H1 (cell line): ENCODE data around the gene RGS9BP. TPM values are rescaled to one million over a fixed set of nuclear protein-coding genes. Genes with fewer than 3 reads are reported as not detected.
"Not testable (repeated sequence)": the region's sequence is repeated elsewhere in the genome, so short reads cannot be mapped to it uniquely, and the experiment has no call there.

Source experiments
- CTCF ChIA-PET: fragments of 300-600 bp; sonication (Branson Sonifier 250); formaldehyde crosslinking; loops from one replicate; lab custom pipeline; 2021; ENCODE audit not compliant: partially characterized antibody; lab: Charles Lee
- POLR2A ChIA-PET: fragments of 300-600 bp; sonication (Branson Sonifier 250); formaldehyde crosslinking; loops from one replicate; lab custom pipeline; 2021; ENCODE audit warnings: inconsistent platforms; ENCODE audit not compliant: partially characterized antibody; lab: Charles Lee
- DNase-seq, 2 experiments: peaks; one replicate each; pipeline versions ENCODE4 v3.0.0 to v3.0.0-alpha.2; 2010 to 2022; ENCODE audit warnings: low spot score in 2 of 2, low read depth in 1 of 2, mixed read lengths in 1 of 2
- FAIRE-seq: peaks from 2 replicates; lab custom pipeline; 2011; peaks lifted over from hg19 to GRCh38; lab: Jason Lieb, UNC
- H2AFZ ChIP-seq: 2 replicates; pipeline ENCODE4 v1.8.1; 2012; ENCODE audit warnings: low read length, inconsistent platforms
- H2AK5ac ChIP-seq: 2 replicates; pipeline ENCODE4 v1.6.1; 2013; ENCODE audit warnings: low read depth, low read length
- H2BK120ac ChIP-seq: replicated peaks from 2 replicates; pipeline ENCODE3; 2013; ENCODE audit warnings: low read depth, low read length, inconsistent platforms
- H2BK12ac ChIP-seq: 2 replicates; pipeline ENCODE4 v1.6.1; 2013; ENCODE audit warnings: low read depth, low read length
- H2BK15ac ChIP-seq: 2 replicates; pipeline ENCODE4 v1.6.1; 2013; ENCODE audit warnings: low read length
- H2BK20ac ChIP-seq: 2 replicates; pipeline ENCODE4 v1.6.1; 2013; ENCODE audit warnings: low read length
- H2BK5ac ChIP-seq: 2 replicates; pipeline ENCODE4 v1.6.1; 2013; ENCODE audit warnings: low read depth, low read length
- H3K14ac ChIP-seq: 2 replicates; pipeline ENCODE4 v1.6.1; 2013; ENCODE audit warnings: inconsistent platforms; ENCODE audit not compliant: insufficient read length
- H3K18ac ChIP-seq: 2 replicates; pipeline ENCODE4 v1.6.1; 2013; ENCODE audit warnings: low read length; ENCODE audit errors: extremely low read depth
- H3K23ac ChIP-seq: 2 replicates; pipeline ENCODE4 v1.6.1; 2013; ENCODE audit warnings: inconsistent platforms; ENCODE audit not compliant: insufficient read length
- H3K23me2 ChIP-seq: 2 replicates; pipeline ENCODE4 v1.6.1; 2013; ENCODE audit warnings: low read depth, low read length
- H3K27ac ChIP-seq: 2 replicates; pipeline ENCODE4 v1.6.1; 2011; ENCODE audit warnings: low read depth, low read length, inconsistent platforms
- H3K27me3 ChIP-seq, 4 experiments: replicated peaks in 1 of 4; 1 replicate in 1 of 4; 2 replicates in 3 of 4; pipeline versions ENCODE4 v1.6.1 to v1.8.1; 2011 to 2013; ENCODE audit warnings: low read length in 3 of 4, mild to moderate bottlenecking in 3 of 4, inconsistent platforms in 2 of 4, mixed read lengths in 2 of 4, moderate library complexity in 1 of 4; ENCODE audit not compliant: control insufficient read depth in 3 of 4, insufficient read depth in 3 of 4; ENCODE audit errors: extremely low read depth in 1 of 4
- H3K36me3 ChIP-seq, 4 experiments: 2 replicates each; pipeline versions ENCODE4 v1.6.1 to v1.8.1; 2011 to 2013; ENCODE audit warnings: mild to moderate bottlenecking in 4 of 4, low read length in 3 of 4, moderate library complexity in 2 of 4, control low read depth in 1 of 4, inconsistent platforms in 1 of 4; ENCODE audit not compliant: insufficient read depth in 4 of 4, control insufficient read depth in 2 of 4
- H3K4ac ChIP-seq: replicated peaks from 2 replicates; pipeline ENCODE3; 2013; ENCODE audit warnings: low read length, low read depth, mixed read lengths, inconsistent platforms; ENCODE audit not compliant: insufficient read length
- H3K4me1 ChIP-seq, 4 experiments: replicated peaks in 1 of 4; 1 replicate in 1 of 4; 2 replicates in 3 of 4; pipeline versions ENCODE4 v1.6.1 to v1.8.1; 2011 to 2013; ENCODE audit warnings: low read length in 3 of 4, inconsistent platforms in 2 of 4, mixed read lengths in 1 of 4; ENCODE audit not compliant: insufficient read depth in 4 of 4, control insufficient read depth in 3 of 4
- H3K4me2 ChIP-seq, 2 experiments: 2 replicates each; pipeline versions ENCODE4 v1.6.1 to v1.8.1; 2011 to 2013; ENCODE audit warnings: low read depth in 2 of 2, low read length in 2 of 2, control low read depth in 1 of 2, inconsistent platforms in 1 of 2, mild to moderate bottlenecking in 1 of 2; ENCODE audit not compliant: insufficient read depth in 1 of 2
- H3K4me3 ChIP-seq, 4 experiments: fragments of 200-600, 300-600 bp in 1 of 4; sonication (generic), shearing (Covaris generic), sonication (Bioruptor Twin) in 1 of 4; 2 replicates each; pipeline versions ENCODE4 v1.5.1 to v1.8.1; 2011 to 2016; ENCODE audit warnings: low read length in 4 of 4, low read depth in 3 of 4, control low read depth in 2 of 4, inconsistent platforms in 2 of 4, mild to moderate bottlenecking in 2 of 4, mixed read lengths in 1 of 4, moderate library complexity in 1 of 4; ENCODE audit not compliant: insufficient read depth in 2 of 4; ENCODE audit errors: extremely low read depth in 1 of 4
- H3K56ac ChIP-seq: replicated peaks from 2 replicates; pipeline ENCODE3; 2013; ENCODE audit warnings: low read depth, mild to moderate bottlenecking, mixed read lengths, low read length, inconsistent platforms; ENCODE audit not compliant: insufficient read length
- H3K79me1 ChIP-seq: 2 replicates; pipeline ENCODE4 v1.6.1; 2013; ENCODE audit warnings: low read depth, low read length, control low read depth
- H3K79me2 ChIP-seq, 2 experiments: 2 replicates each; pipeline versions ENCODE4 v1.6.1 to v1.8.1; 2012 to 2013; ENCODE audit warnings: low read length in 2 of 2, mild to moderate bottlenecking in 2 of 2, inconsistent platforms in 1 of 2; ENCODE audit not compliant: insufficient read depth in 2 of 2, control insufficient read depth in 1 of 2
- H3K9ac ChIP-seq, 4 experiments: replicated peaks in 1 of 4; 1 replicate in 1 of 4; 2 replicates in 3 of 4; pipeline versions ENCODE4 v1.6.1 to v1.8.1; 2011 to 2013; ENCODE audit warnings: low read depth in 3 of 4, low read length in 3 of 4, control low read depth in 2 of 4, mild to moderate bottlenecking in 2 of 4, moderate library complexity in 2 of 4, inconsistent platforms in 1 of 4; ENCODE audit errors: extremely low read depth in 1 of 4
- H3K9me3 ChIP-seq, 2 experiments: 2 replicates each; pipeline versions ENCODE4 v1.6.1 to v1.8.1; 2012 to 2013; ENCODE audit warnings: mild to moderate bottlenecking in 2 of 2, moderate library complexity in 2 of 2, control low read depth in 1 of 2, inconsistent platforms in 1 of 2, low read depth in 1 of 2, low read length in 1 of 2, mixed read lengths in 1 of 2; ENCODE audit not compliant: insufficient read depth in 2 of 2
- H4K20me1 ChIP-seq, 2 experiments: replicated peaks in 1 of 2; 2 replicates each; pipeline versions ENCODE3 to v1.8.1; 2011 to 2013; ENCODE audit warnings: inconsistent platforms in 2 of 2, low read length in 2 of 2, mild to moderate bottlenecking in 1 of 2; ENCODE audit not compliant: insufficient read depth in 2 of 2, control insufficient read depth in 1 of 2
- H4K5ac ChIP-seq: 2 replicates; pipeline ENCODE4 v1.6.1; 2013; ENCODE audit warnings: low read length, low read depth, mixed read lengths, inconsistent platforms; ENCODE audit not compliant: insufficient read length
- H4K8ac ChIP-seq: 2 replicates; pipeline ENCODE4 v1.8.0; 2013; ENCODE audit warnings: mild to moderate bottlenecking, moderate library complexity, low read length, inconsistent platforms; ENCODE audit not compliant: insufficient read depth; ENCODE audit errors: extremely low read depth
- H4K91ac ChIP-seq: replicated peaks from 2 replicates; pipeline ENCODE3; 2013; ENCODE audit warnings: low read length, mixed read lengths, inconsistent platforms; ENCODE audit not compliant: insufficient read length
- WGBS, 2 experiments: shearing (Covaris generic) in 1 of 2; methylation state at CpG; one replicate each; pipeline versions ENCODE4 v1.1.6 to v1.1.7; 2013 to 2015; ENCODE audit warnings: low lambda C conversion rate in 2 of 2, mixed read lengths in 2 of 2, inconsistent platforms in 1 of 2, low coverage in 1 of 2, missing lambda C conversion rate in 1 of 2; ENCODE audit not compliant: insufficient replicate concordance in 2 of 2, insufficient coverage in 1 of 2, insufficient read length in 1 of 2; ENCODE audit errors: extremely low coverage in 1 of 2, missing lambda C conversion rate in 1 of 2; 5-methylcytosine and 5-hydroxymethylcytosine counted together
- polyA plus RNA-seq, 7 experiments: library from polyadenylated mRNA; depleted of rRNA in 3 of 7; stranded (reverse) in 5 of 7; unstranded in 2 of 7; fragments of >200 nt in 5 of 7; fragments of 200-250 nt in 2 of 7; gene quantifications; 1 replicate in 5 of 7; 2 replicates in 1 of 7; 4 replicates in 1 of 7; pipeline versions ENCODE4 v1.2.1 to v1.2.3, GENCODE V29; 2011 to 2013; ENCODE audit warnings: missing spikeins in 2 of 7, mixed read lengths in 2 of 7
- total RNA-seq: library from RNA; stranded (reverse); fragmentation: NEBNext Ultra II Directional; extraction: Animal tissue kit (Norgen Biotek cat#: 25700); gene quantifications from 2 replicates; pipeline ENCODE4 v1.2.1, GENCODE V29; 2021

RGS9BP gene
- total and polyA plus RNA-seq, 2 of the 8 experiments (the other 6 are each of a cell fraction or from before 2014, with no cell fraction given), result 0.11 to 0.26 TPM

DNA sequence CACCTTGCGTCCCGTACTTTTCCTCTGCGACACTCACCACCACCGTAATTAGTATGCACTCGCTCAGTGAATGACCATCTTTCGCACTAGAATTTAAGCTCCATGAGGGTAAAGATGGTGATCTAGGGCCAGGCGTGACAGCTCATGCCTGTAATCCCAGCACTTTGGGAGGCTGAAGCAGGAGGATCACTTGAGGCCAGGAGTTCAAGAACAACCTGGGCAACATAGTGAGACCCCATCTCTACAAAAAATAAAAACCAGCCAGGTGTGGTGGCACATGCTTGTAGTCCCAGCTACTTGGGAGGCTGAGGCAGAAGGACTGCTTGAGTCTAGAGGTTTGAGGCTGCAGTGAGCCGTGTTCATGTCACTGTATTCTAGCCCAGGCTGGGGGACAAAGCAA lies 19.3 kb upstream of the RGS9BP start:
- not testable (repeated sequence) for H3K27me3 ChIP-seq, H2BK120ac ChIP-seq, DNase-seq, H2BK5ac ChIP-seq, H3K4ac ChIP-seq, H3K9ac ChIP-seq, H2AK5ac ChIP-seq, H3K27ac ChIP-seq, H3K18ac ChIP-seq, H4K91ac ChIP-seq, H3K79me1 ChIP-seq, H3K4me1 ChIP-seq, H3K23me2 ChIP-seq, H2BK12ac ChIP-seq, H3K36me3 ChIP-seq, H3K4me3 ChIP-seq, H2BK15ac ChIP-seq, H2AFZ ChIP-seq, FAIRE-seq, H3K14ac ChIP-seq, H2BK20ac ChIP-seq, H4K8ac ChIP-seq, H4K20me1 ChIP-seq, H3K23ac ChIP-seq, H3K9me3 ChIP-seq, H3K56ac ChIP-seq, H3K4me2 ChIP-seq, H4K5ac ChIP-seq
- WGBS, 2 experiments, result 91% methylated on average over 7 of the region's 8 CpGs; no CpG with 5 or more reads in 1 of the 2 experiments
- CTCF ChIA-PET, result interaction anchor here (0.6 to 2.5 kb wide), 6 partner anchors 10 to 254 kb away, joined by 3 to 10 read pairs (median 3); partner anchors contain the start of gene RGS9BP
- H3K79me2 ChIP-seq, result peaks cover 0 to 14% of the 10 kb centered on the region in 2 experiments; a peak in 2 of 4 replicates
- POLR2A ChIA-PET, result interaction anchor here (0.7 kb wide), 1 partner anchor 263 kb away, joined by 5 read pairs; no protein-coding TSS in a partner anchor
